A549 treated with CORT108297 at 1 μM for 4 hours (cell line): ENCODE data around the gene ATG16L1. TPM values are rescaled to one million over a fixed set of nuclear protein-coding genes. Genes with fewer than 3 reads are reported as not detected.

ENCODE experiments used
- total RNA-seq: library from RNA; stranded (reverse); fragments of 200-300 nt; extraction: Qiagen RNA extraction; gene quantifications from 5 replicates; pipeline ENCODE4 v1.2.3, GENCODE V29; 2022

The ATG16L1 gene
- total RNA-seq = 44.4 to 50.7 TPM (median 47.4 TPM) in 5 replicates

GRCh38 chr2:233251306-233252116 lies at the start of gene ATG16L1:
Gene ATG16L1, plus strand, starts transcription at chr2:233251673. Its CDS starts 155 bp downstream, at chr2:233251828.

GRCh38 chr2:233307565-233307964 lies 56.1 kb downstream of the ATG16L1 start, which contains the start of gene SAG:
Gene SAG, plus strand, starts transcription at chr2:233307816. Its CDS starts 1,374 bp downstream, at chr2:233309190.

Other genes with a start within 250 kb of the ATG16L1 start
- 15.2 to 21.6 TPM (median 17.6 TPM) in 5 replicates for gene NGEF, start 238.4 kb upstream of the ATG16L1 start, total RNA-seq
- not detected in 5 replicates for gene NEU2, start 219.0 kb upstream of the ATG16L1 start, total RNA-seq
- gene INPP5D, start 191.3 kb upstream of the ATG16L1 start, total RNA-seq = 0.29 to 0.60 TPM (median 0.45 TPM) in 5 replicates
- not detected in 5 replicates for gene SAG, start 56.1 kb downstream of the ATG16L1 start, total RNA-seq
- gene DGKD, start 102.8 kb downstream of the ATG16L1 start, total RNA-seq = 80.6 to 113 TPM (median 103 TPM) in 5 replicates